Thyroid gland (tissue), 4 donors: ENCODE measurements around the gene CDC42EP4.

ENCODE experiments used
- CTCF ChIP-seq, 6 experiments: fragments of 200-600 bp in 3 of 6; fragments of 450-650 bp in 3 of 6; sonication (generic) in 3 of 6; IDR thresholded peaks; one replicate each; pipeline ENCODE4 v1.5.1; 2016 to 2019; ENCODE audit warnings: antibody characterized with exemption in 6 of 6, mild to moderate bottlenecking in 2 of 6, inconsistent platforms in 1 of 6, moderate library complexity in 1 of 6
- POLR2A ChIP-seq, 2 donors: fragments of 450-650 bp; IDR thresholded peaks; one replicate each; pipeline ENCODE4 v1.6.1; 2017; ENCODE audit warnings: antibody characterized with exemption in 2 of 2, mild to moderate bottlenecking in 2 of 2, moderate library complexity in 1 of 2

GRCh38 chr17:73334771-73335513 lies 23.1 kb upstream of the CDC42EP4 start:
- no peak for TF ChIP-seq CTCF (IDR thresholded peaks at IDR 0.05)
- TF ChIP-seq POLR2A (IDR thresholded peaks at IDR 0.05): no peak
